ENCODE measurements around the gene NOL4L. TPM values are rescaled to one million over a fixed set of nuclear protein-coding genes. Genes with fewer than 3 reads are reported as not detected.

NOL4L gene
- 2.6 and 4.0 TPM in 2 replicates for total RNA-seq

GRCh38 chr20:32585011-32585585 lies at the start of gene NOL4L:
Gene NOL4L, minus strand, starts transcription at chr20:32585333. Its CDS starts 443 bp downstream, at chr20:32584890.

Other genes with a start within 250 kb of the NOL4L start
- gene ASXL1, start 227.0 kb downstream of the NOL4L start, total RNA-seq: 32.1 and 51.8 TPM in 2 replicates
- under 0.01 TPM in 1 of 2 replicates, not detected in the other for gene C20orf203, start 88.6 kb upstream of the NOL4L start, total RNA-seq
- gene COMMD7, start 158.1 kb upstream of the NOL4L start, total RNA-seq: 32.3 and 33.6 TPM in 2 replicates
- gene DNMT3B, start 177.1 kb upstream of the NOL4L start, total RNA-seq: 1.7 and 3.8 TPM in 2 replicates
- gene MAPRE1, start 234.6 kb upstream of the NOL4L start, total RNA-seq: 70.5 and 94.1 TPM in 2 replicates

Data from smooth muscle cell of trachea (primary cell).